ENCODE measurements around the gene ABCD4.

The ABCD4 gene

DNA sequence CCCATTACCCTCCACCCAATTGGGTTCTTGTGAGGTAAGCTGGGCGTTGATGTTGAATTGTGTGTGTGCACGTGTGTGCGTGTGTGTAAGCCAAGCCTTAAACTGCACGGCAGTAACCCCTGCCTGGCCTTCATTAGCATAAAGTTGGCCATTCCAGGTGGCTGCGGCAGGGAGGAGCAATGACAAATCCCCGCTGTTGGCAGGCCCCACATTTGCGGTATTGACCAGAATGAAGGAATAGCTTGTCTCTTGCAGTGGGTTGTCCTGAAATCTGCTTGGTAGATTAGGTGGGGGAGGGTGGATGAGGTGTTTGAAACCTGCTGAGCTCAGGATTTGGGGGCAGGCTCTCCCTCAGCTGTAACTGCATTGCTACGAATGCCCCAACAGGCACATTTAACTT lies 56.2 kb downstream of the ABCD4 start:
- TF ChIP-seq, protein P1, sequence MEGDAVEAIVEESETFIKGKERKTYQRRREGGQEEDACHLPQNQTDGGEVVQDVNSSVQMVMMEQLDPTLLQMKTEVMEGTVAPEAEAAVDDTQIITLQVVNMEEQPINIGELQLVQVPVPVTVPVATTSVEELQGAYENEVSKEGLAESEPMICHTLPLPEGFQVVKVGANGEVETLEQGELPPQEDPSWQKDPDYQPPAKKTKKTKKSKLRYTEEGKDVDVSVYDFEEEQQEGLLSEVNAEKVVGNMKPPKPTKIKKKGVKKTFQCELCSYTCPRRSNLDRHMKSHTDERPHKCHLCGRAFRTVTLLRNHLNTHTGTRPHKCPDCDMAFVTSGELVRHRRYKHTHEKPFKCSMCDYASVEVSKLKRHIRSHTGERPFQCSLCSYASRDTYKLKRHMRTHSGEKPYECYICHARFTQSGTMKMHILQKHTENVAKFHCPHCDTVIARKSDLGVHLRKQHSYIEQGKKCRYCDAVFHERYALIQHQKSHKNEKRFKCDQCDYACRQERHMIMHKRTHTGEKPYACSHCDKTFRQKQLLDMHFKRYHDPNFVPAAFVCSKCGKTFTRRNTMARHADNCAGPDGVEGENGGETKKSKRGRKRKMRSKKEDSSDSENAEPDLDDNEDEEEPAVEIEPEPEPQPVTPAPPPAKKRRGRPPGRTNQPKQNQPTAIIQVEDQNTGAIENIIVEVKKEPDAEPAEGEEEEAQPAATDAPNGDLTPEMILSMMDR (conservative IDR thresholded peaks at IDR 0.05): no peak

DNA sequence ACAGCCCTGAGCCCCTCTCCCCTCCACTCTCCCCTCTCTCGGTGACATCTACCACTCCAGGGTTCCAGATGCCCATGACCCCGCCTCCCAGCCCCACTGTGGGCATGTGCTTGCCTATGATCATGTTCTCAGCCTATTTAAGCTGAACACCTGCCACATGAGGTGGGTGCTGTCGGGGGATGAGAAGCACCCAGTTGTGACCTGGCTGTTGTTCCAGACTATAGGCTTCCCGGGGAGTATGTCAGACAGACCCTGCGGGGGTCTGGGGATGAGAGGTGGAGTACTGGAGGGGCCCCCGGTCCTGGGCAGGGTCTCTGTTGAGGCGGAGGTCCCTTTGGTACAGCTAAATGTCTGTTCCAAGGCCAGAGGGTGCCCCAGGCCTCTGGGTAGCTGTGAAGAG lies 57.4 kb downstream of the ABCD4 start:
- TF ChIP-seq, protein P1 (conservative IDR thresholded peaks at IDR 0.05): no peak
- H3K27ac ChIP-seq: no peak overlapping the region

More for the DNA sequence above, 56.2 kb downstream of the ABCD4 start:
- no peak overlapping the region for H3K27ac ChIP-seq

DNA sequence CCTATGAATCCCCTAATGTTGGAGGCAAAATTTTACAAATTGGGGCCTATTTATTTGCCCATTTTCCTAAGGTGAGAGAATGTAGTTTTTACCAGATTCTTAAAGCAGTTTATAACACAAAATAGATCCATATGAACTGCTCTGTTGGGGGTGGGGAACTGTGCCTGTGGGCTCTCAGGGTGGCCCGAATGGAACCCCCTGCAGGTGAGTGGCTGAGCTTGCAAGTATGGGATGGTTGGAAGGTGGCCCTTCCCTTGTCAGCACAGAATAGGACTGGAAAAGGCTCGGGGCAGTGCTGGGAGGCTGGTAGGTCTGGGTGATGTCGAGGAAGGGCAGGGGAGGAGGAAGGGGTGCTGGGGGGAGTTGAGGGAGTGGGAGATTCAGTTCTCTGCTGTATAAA lies 58.6 kb downstream of the ABCD4 start:
- TF ChIP-seq, protein P1 (conservative IDR thresholded peaks at IDR 0.05): no peak
- H3K27ac ChIP-seq: no peak overlapping the region

DNA sequence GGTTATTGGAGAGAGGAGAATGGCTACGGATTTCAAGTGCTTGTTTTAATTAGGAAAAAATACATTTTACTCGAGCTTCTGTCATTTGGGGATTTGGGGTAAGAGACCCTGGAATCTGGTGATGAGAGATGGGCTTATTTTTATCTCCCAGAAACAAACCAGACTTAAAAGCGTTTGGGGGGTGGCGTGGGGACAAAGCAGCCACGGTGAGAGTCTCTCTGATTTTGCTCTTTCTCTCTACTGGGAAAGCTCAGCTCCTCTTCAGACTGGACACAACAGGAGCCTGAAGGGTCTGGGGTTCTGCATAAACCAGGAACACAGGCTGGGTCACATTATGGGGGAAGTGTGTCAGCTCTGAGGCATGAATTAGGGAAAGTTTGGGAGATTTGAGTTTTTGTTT lies 59.7 kb downstream of the ABCD4 start:
- H3K27ac ChIP-seq: no peak overlapping the region
- TF ChIP-seq, protein P1 (conservative IDR thresholded peaks at IDR 0.05): no peak

DNA sequence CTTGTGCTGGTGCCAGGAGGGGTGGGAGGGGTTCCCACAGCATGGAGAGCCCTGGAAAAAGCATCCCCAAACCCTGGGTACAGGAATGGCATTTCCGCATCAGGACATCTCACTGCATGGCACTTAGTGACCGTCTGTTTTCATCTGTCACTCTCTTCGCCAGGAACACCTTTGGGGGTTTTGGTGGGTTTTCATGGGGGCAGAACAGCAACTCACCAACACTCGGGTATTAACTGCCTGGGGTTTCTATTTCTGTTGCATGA lies 60.0 kb downstream of the ABCD4 start:
- no peak overlapping the region for H3K27ac ChIP-seq
- TF ChIP-seq, protein P1 (conservative IDR thresholded peaks at IDR 0.05): no peak

DNA sequence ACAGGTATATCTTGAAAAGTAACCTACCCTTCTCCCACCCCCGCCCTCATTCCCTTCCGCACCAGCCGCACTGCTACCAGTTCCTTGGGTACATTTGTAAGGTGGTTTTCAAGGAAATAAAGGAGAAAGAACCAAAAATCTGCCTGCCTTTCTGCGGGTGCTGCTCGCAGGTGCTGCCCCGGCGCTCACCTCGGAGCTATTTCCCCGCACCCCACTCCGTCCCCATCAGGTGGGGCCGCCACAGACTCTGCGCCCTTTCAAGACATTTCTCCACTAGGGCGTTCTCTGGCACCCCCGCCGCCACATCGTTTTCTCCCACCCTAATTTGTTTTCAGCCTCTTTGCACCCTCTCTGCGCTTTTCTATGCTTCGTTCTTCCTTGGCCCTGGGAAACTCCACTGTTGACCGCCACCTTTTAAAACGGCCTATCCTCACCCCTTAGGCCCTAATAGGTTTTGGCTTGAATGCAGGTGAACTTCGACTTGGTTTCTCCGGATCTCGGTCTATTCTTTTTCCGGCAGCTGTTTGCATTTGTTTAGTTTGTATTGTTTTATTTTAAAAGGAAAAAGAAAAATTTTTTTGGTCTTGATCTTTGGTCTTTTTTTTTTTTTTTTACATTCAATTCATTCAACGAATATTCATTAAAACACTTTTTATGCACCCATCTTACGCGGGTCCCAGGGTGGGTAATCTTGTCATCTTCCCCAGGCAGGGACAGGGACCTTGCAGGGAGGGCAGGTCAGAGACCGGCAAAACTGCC lies 60.5 kb downstream of the ABCD4 start:
- TF ChIP-seq, protein P1 (conservative IDR thresholded peaks at IDR 0.05): no peak
- no peak overlapping the region for H3K27ac ChIP-seq

DNA sequence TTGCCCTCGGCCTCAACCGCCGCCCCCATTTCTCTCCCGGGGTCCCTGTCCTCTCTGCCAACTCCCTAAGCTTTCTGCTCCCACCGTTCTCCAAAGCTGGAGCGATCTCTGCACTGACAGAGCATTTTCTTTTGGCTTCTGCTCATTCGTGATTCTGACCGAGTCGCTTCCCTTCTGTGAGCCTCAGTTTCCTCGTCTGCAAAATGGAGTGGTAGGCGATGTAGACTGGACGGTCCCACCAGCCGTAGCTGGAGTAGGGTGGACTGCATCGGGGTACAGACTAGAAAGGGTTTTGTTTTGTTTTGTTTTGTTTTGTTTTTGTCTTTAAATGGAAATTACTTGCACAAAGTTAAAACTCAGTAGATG lies 61.1 kb downstream of the ABCD4 start:
- no peak overlapping the region for H3K27ac ChIP-seq
- TF ChIP-seq, protein P1 (conservative IDR thresholded peaks at IDR 0.05): no peak
